Measurements from ENCODE around the gene FHAD1. TPM values are rescaled to one million over a fixed set of nuclear protein-coding genes. Genes with fewer than 3 reads are reported as not detected.

The FHAD1 gene
- total and polyA plus RNA-seq, 2 of the 13 experiments (the other 11 are each of a cell fraction or from before 2014, with no cell fraction given), result not detected

DNA sequence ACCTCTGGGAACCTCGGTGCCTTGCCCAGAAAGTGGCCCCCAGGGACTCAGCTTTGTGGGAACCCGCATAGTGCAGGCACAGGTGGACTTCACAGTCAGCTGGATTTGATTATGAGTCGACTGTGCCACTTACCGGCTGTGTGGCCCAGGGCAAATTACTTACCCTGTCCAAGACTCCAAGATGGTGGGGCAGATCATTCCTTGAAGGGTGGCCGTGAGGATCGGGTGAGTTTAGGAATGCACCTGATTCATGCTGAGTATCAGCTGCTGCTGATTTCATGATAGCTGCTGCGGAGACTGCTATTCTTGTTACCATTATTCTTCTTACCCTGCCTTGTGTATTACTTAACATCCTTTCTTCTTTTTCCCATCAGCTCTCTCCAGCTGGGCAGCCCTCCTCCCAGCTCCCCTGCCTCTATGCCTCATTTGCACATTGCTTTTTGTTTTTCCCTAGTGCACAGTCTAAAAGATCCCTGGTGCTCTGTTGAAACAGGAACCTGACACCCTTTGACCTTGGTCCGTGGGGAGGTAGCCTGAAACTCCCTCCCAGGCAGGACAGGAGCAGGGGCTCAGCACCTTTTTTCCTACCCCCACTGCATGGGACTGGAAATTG is 40.5 kb upstream of the FHAD1 start (continued):
- TF ChIP-seq, protein P1, sequence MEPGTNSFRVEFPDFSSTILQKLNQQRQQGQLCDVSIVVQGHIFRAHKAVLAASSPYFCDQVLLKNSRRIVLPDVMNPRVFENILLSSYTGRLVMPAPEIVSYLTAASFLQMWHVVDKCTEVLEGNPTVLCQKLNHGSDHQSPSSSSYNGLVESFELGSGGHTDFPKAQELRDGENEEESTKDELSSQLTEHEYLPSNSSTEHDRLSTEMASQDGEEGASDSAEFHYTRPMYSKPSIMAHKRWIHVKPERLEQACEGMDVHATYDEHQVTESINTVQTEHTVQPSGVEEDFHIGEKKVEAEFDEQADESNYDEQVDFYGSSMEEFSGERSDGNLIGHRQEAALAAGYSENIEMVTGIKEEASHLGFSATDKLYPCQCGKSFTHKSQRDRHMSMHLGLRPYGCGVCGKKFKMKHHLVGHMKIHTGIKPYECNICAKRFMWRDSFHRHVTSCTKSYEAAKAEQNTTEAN (CRISPR knock-in tag; conservative IDR thresholded peaks at IDR 0.05), result 0 out of 2 replicates have a peak, but pooled peaks have one; percentile 51
- no peak for TF ChIP-seq ZNF552 (CRISPR knock-in tag; IDR thresholded peaks at IDR 0.05; ENCODE audit: borderline replicate concordance)
- no peak for TF ChIP-seq ZZZ3 (CRISPR knock-in tag; IDR thresholded peaks at IDR 0.05; ENCODE audit: borderline replicate concordance)
- TF ChIP-seq, protein P2, sequence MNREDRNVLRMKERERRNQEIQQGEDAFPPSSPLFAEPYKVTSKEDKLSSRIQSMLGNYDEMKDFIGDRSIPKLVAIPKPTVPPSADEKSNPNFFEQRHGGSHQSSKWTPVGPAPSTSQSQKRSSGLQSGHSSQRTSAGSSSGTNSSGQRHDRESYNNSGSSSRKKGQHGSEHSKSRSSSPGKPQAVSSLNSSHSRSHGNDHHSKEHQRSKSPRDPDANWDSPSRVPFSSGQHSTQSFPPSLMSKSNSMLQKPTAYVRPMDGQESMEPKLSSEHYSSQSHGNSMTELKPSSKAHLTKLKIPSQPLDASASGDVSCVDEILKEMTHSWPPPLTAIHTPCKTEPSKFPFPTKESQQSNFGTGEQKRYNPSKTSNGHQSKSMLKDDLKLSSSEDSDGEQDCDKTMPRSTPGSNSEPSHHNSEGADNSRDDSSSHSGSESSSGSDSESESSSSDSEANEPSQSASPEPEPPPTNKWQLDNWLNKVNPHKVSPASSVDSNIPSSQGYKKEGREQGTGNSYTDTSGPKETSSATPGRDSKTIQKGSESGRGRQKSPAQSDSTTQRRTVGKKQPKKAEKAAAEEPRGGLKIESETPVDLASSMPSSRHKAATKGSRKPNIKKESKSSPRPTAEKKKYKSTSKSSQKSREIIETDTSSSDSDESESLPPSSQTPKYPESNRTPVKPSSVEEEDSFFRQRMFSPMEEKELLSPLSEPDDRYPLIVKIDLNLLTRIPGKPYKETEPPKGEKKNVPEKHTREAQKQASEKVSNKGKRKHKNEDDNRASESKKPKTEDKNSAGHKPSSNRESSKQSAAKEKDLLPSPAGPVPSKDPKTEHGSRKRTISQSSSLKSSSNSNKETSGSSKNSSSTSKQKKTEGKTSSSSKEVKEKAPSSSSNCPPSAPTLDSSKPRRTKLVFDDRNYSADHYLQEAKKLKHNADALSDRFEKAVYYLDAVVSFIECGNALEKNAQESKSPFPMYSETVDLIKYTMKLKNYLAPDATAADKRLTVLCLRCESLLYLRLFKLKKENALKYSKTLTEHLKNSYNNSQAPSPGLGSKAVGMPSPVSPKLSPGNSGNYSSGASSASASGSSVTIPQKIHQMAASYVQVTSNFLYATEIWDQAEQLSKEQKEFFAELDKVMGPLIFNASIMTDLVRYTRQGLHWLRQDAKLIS (CRISPR knock-in tag; IDR thresholded peaks at IDR 0.05), result no peak
- TF ChIP-seq, protein P3, sequence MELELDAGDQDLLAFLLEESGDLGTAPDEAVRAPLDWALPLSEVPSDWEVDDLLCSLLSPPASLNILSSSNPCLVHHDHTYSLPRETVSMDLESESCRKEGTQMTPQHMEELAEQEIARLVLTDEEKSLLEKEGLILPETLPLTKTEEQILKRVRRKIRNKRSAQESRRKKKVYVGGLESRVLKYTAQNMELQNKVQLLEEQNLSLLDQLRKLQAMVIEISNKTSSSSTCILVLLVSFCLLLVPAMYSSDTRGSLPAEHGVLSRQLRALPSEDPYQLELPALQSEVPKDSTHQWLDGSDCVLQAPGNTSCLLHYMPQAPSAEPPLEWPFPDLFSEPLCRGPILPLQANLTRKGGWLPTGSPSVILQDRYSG (CRISPR knock-in tag; IDR thresholded peaks at IDR 0.05), result no peak
- no peak for TF ChIP-seq IKZF4 (CRISPR knock-in tag; IDR thresholded peaks at IDR 0.05; ENCODE audit: borderline replicate concordance, low read depth, not compliant biosample characterization)
- TF ChIP-seq HIVEP1 (CRISPR knock-in tag; IDR thresholded peaks at IDR 0.05), result peak; percentile 50; the same call in 1 of the 2 replicates
- TF ChIP-seq, protein P4, sequence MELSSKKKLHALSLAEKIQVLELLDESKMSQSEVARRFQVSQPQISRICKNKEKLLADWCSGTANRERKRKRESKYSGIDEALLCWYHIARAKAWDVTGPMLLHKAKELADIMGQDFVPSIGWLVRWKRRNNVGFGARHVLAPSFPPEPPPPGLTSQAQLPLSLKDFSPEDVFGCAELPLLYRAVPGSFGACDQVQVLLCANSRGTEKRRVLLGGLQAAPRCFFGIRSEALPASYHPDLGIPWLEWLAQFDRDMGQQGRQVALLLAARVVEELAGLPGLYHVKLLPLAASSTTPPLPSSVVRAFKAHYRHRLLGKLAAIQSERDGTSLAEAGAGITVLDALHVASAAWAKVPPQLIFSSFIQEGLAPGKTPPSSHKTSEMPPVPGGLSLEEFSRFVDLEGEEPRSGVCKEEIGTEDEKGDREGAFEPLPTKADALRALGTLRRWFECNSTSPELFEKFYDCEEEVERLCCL (CRISPR knock-in tag; IDR thresholded peaks at IDR 0.05; ENCODE audit: borderline replicate concordance), result no peak
- TF ChIP-seq, protein P5, sequence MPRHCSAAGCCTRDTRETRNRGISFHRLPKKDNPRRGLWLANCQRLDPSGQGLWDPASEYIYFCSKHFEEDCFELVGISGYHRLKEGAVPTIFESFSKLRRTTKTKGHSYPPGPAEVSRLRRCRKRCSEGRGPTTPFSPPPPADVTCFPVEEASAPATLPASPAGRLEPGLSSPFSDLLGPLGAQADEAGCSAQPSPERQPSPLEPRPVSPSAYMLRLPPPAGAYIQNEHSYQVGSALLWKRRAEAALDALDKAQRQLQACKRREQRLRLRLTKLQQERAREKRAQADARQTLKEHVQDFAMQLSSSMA (CRISPR knock-in tag; IDR thresholded peaks at IDR 0.05), result no peak
- TF ChIP-seq CREB1 (IDR thresholded peaks at IDR 0.05), result no peak
- TF ChIP-seq CREB1 (CRISPR knock-in tag; IDR thresholded peaks at IDR 0.05), result no peak
- TF ChIP-seq, protein P6, sequence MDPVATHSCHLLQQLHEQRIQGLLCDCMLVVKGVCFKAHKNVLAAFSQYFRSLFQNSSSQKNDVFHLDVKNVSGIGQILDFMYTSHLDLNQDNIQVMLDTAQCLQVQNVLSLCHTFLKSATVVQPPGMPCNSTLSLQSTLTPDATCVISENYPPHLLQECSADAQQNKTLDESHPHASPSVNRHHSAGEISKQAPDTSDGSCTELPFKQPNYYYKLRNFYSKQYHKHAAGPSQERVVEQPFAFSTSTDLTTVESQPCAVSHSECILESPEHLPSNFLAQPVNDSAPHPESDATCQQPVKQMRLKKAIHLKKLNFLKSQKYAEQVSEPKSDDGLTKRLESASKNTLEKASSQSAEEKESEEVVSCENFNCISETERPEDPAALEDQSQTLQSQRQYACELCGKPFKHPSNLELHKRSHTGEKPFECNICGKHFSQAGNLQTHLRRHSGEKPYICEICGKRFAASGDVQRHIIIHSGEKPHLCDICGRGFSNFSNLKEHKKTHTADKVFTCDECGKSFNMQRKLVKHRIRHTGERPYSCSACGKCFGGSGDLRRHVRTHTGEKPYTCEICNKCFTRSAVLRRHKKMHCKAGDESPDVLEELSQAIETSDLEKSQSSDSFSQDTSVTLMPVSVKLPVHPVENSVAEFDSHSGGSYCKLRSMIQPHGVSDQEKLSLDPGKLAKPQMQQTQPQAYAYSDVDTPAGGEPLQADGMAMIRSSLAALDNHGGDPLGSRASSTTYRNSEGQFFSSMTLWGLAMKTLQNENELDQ (CRISPR knock-in tag; IDR thresholded peaks at IDR 0.05; ENCODE audit: borderline replicate concordance), result no peak
- peak; percentile 5; the same call in 1 of the 2 replicates for TF ChIP-seq LCORL (IDR thresholded peaks at IDR 0.05)
- TF ChIP-seq LCORL (CRISPR knock-in tag; IDR thresholded peaks at IDR 0.05), result peak; percentile 93
- TF ChIP-seq ETV6 (CRISPR knock-in tag; conservative IDR thresholded peaks at IDR 0.05), result no peak
- TF ChIP-seq ZKSCAN8 (CRISPR knock-in tag; IDR thresholded peaks at IDR 0.05; ENCODE audit: borderline replicate concordance), result no peak
- no peak for TF ChIP-seq FOXM1 (CRISPR knock-in tag; IDR thresholded peaks at IDR 0.05)
- no peak for TF ChIP-seq WIZ (CRISPR knock-in tag; IDR thresholded peaks at IDR 0.05)
- TF ChIP-seq ZNF501 (CRISPR knock-in tag; IDR thresholded peaks at IDR 0.05), result no peak
- no peak for TF ChIP-seq ZNF451 (CRISPR knock-in tag; IDR thresholded peaks at IDR 0.05)

Measured in HepG2 (cell line).